Mesenchymal stem cell (in vitro differentiated cells and primary cell): ENCODE measurements around the gene AP4E1.
A peak's percentile ranks its signal among the peaks of the same experiment; 100 is the strongest.
"Not testable (repeated sequence)": the region's sequence is repeated elsewhere in the genome, so short reads cannot be mapped to it uniquely, and the experiment has no call there.

ENCODE experiments used
- DNase-seq: peaks from one replicate; pipeline ENCODE4 v3.0.0-alpha.2; 2013
- H2AFZ ChIP-seq: one replicate; pipeline ENCODE4 v1.6.1; 2013; ENCODE audit warnings: low read depth, mild to moderate bottlenecking, control low read depth, inconsistent platforms, low read length, moderate library complexity
- H2AK5ac ChIP-seq: 2 replicates; pipeline ENCODE4 v1.6.1; 2013; ENCODE audit warnings: low read length, moderate library complexity, mild to moderate bottlenecking, inconsistent platforms; ENCODE audit not compliant: severe bottlenecking
- H2BK120ac ChIP-seq: one replicate; pipeline ENCODE4 v1.6.1; 2013; ENCODE audit warnings: low read depth, mild to moderate bottlenecking, inconsistent platforms, low read length, moderate library complexity
- H2BK12ac ChIP-seq, 2 experiments: one replicate each; pipeline ENCODE4 v1.6.1; 2013; ENCODE audit warnings: inconsistent platforms in 2 of 2, low read length in 2 of 2, mild to moderate bottlenecking in 2 of 2, moderate library complexity in 2 of 2, control low read depth in 1 of 2
- H2BK15ac ChIP-seq: one replicate; pipeline ENCODE4 v1.6.1; 2013; ENCODE audit warnings: mild to moderate bottlenecking, low read depth, inconsistent platforms; ENCODE audit not compliant: poor library complexity, severe bottlenecking
- H2BK5ac ChIP-seq: 2 replicates; pipeline ENCODE4 v1.6.1; 2013; ENCODE audit warnings: low read depth, mild to moderate bottlenecking, low read length, control low read depth, inconsistent platforms; ENCODE audit not compliant: poor library complexity, severe bottlenecking
- H3K14ac ChIP-seq, 2 experiments: one replicate each; pipeline ENCODE4 v1.6.1; 2013; ENCODE audit warnings: inconsistent platforms in 2 of 2, low read length in 2 of 2, control low read depth in 1 of 2, mild to moderate bottlenecking in 1 of 2, moderate library complexity in 1 of 2
- H3K18ac ChIP-seq, 2 experiments: one replicate each; pipeline ENCODE4 v1.6.1; 2013; ENCODE audit warnings: inconsistent platforms in 2 of 2, low read length in 2 of 2, control low read depth in 1 of 2, low read depth in 1 of 2, mild to moderate bottlenecking in 1 of 2
- H3K23ac ChIP-seq, 2 experiments: one replicate each; pipeline ENCODE4 v1.6.1; 2013; ENCODE audit warnings: inconsistent platforms in 2 of 2, low read length in 2 of 2, mild to moderate bottlenecking in 2 of 2, moderate library complexity in 2 of 2, control low read depth in 1 of 2
- H3K27ac ChIP-seq: 2 replicates; pipeline ENCODE4 v1.5.1; 2013; ENCODE audit warnings: mild to moderate bottlenecking, moderate library complexity, low read length, control low read depth, inconsistent platforms; ENCODE audit not compliant: poor library complexity, severe bottlenecking
- H3K27me3 ChIP-seq, 2 experiments: 2 replicates each; pipeline versions ENCODE4 v1.6.1 to v1.7.0; 2013; ENCODE audit warnings: low read length in 2 of 2, mild to moderate bottlenecking in 2 of 2, moderate library complexity in 2 of 2, control low read depth in 1 of 2, inconsistent platforms in 1 of 2; ENCODE audit not compliant: control insufficient read depth in 1 of 2, insufficient read depth in 1 of 2
- H3K36me3 ChIP-seq, 2 experiments: 2 replicates each; pipeline versions ENCODE4 v1.6.1 to v1.7.0; 2013; ENCODE audit warnings: low read length in 2 of 2, control low read depth in 1 of 2, inconsistent platforms in 1 of 2, low read depth in 1 of 2, mild to moderate bottlenecking in 1 of 2; ENCODE audit not compliant: insufficient read depth in 2 of 2, control insufficient read depth in 1 of 2
- H3K4ac ChIP-seq, 2 experiments: one replicate each; pipeline ENCODE4 v1.6.1; 2013; ENCODE audit warnings: inconsistent platforms in 2 of 2, low read length in 2 of 2, mild to moderate bottlenecking in 2 of 2, moderate library complexity in 2 of 2, control low read depth in 1 of 2, low read depth in 1 of 2
- H3K4me1 ChIP-seq: 2 replicates; pipeline ENCODE4 v1.6.1; 2013; ENCODE audit warnings: low read depth, low read length, control low read depth; ENCODE audit not compliant: control insufficient read depth, insufficient read depth
- H3K4me2 ChIP-seq: 2 replicates; pipeline ENCODE4 v1.6.1; 2013; ENCODE audit warnings: low read length, mild to moderate bottlenecking, inconsistent platforms; ENCODE audit not compliant: poor library complexity, severe bottlenecking
- H3K4me3 ChIP-seq, 2 experiments: 2 replicates each; pipeline versions ENCODE4 v1.5.1 to v1.7.0; 2013; ENCODE audit warnings: low read length in 2 of 2, mild to moderate bottlenecking in 2 of 2, control low read depth in 1 of 2, low read depth in 1 of 2; ENCODE audit not compliant: insufficient read depth in 1 of 2
- H3K79me1 ChIP-seq: replicated peaks from 2 replicates; pipeline ENCODE4 v1.6.1; 2013; ENCODE audit warnings: mild to moderate bottlenecking, control low read depth, low read length, inconsistent platforms; ENCODE audit not compliant: poor library complexity, severe bottlenecking
- H3K9ac ChIP-seq: 2 replicates; pipeline ENCODE4 v1.7.0; 2013; ENCODE audit warnings: mild to moderate bottlenecking, low read length, moderate library complexity
- H3K9me3 ChIP-seq: 2 replicates; pipeline ENCODE4 v1.7.0; 2013; ENCODE audit warnings: mild to moderate bottlenecking, low read length; ENCODE audit not compliant: control insufficient read depth
- H4K8ac ChIP-seq: one replicate; pipeline ENCODE4 v1.6.1; 2013; ENCODE audit warnings: inconsistent platforms, mild to moderate bottlenecking, low read length, moderate library complexity
- H4K91ac ChIP-seq: one replicate; pipeline ENCODE4 v1.6.1; 2013; ENCODE audit warnings: mild to moderate bottlenecking, low read length, inconsistent platforms
- WGBS: methylation state at CpG from one replicate; pipeline ENCODE4 v1.1.7; 2013; ENCODE audit warnings: mixed read lengths; 5-methylcytosine and 5-hydroxymethylcytosine counted together

Gene AP4E1

DNA sequence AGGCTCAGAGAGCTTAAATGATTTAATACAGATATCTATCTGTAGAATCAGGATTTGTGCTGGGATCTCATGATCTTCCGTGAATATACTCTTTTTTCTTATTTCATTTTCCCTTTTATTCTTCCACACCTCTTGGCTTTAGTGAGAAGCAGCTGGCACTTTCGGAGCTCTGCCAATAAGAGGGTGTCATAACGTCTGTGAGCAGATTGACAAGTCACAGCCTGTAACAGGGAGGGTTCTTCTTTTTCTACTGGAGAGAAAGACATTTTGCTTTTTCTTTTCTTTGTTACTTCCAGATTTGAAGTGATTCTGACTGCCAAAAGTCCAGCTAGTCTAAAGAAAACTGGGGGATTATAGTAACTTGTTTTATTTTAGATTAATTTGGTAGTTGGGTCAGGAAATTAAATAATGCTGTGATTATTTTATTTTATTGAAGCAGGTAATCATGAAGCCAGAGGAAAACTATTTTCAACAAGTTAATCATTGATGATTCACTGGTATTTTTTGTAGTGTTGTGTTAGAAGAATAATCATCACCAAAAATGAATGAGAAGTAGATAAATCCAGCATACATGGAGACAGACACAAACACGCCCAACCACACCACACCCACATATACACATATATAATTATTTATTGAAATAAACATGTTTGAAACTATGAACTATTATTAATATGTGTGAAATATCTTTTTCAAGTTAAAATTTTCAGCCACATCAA, 116.4 kb downstream of the AP4E1 start:
- Histone ChIP-seq H3K4me3 (no peak overlapping the region), H3K27me3 (no peaks in the 10 kb centered on the region), H2AFZ (no peak overlapping the region), H3K4me1 (peaks cover 6% of the 10 kb centered on the region), H3K79me1 (peaks cover 4% of the 10 kb centered on the region), H3K9me3 (no peaks in the 10 kb centered on the region), H3K4ac (no peak overlapping the region), H3K27ac (no peak overlapping the region), H2BK15ac (no peak overlapping the region), H3K18ac (no peak overlapping the region), H2BK12ac (no peak overlapping the region), H3K9ac (peak overlapping the region; percentile 14), H2BK120ac (no peak overlapping the region), H2BK5ac (no peak overlapping the region), H4K91ac (no peak overlapping the region), H3K4me2 (no peak overlapping the region), H3K14ac (no peak overlapping the region), H4K8ac (no peak overlapping the region), H2AK5ac (no peak overlapping the region), H3K23ac (no peak overlapping the region), H3K36me3 (peaks cover 0 to 6% of the 10 kb centered on the region in 2 experiments)
- 97% methylated on average over 3 of the region's 4 CpGs for WGBS
- DNase-seq = no peak

DNA sequence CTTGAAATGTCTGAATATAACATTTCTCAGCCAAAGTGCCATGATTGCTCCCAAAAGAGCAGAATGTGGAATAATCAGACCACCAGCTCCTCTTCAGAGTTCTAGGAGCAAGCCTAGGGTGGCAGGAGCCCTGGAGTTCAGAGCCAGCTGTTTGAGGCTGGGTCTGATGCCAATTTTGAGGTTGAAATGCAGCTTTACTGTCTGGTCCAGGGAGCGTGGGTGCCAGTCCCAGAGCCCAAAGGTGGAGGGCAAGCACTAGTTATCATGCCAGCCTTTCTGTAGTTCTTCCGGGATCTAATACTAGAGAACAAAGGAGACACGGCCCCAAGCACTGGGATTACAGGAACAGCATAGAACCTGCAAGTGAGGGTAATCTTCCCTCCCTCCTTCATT, 117.0 kb downstream of the AP4E1 start:
- H3K14ac ChIP-seq = no peak overlapping the region
- no peak overlapping the region for H4K8ac ChIP-seq
- no peaks in the 10 kb centered on the region for H3K27me3 ChIP-seq
- no peak overlapping the region for H3K4me3 ChIP-seq
- no peak overlapping the region for H3K4me2 ChIP-seq
- no peak overlapping the region for H3K18ac ChIP-seq
- no peak overlapping the region for H2BK15ac ChIP-seq
- H3K79me1 ChIP-seq = peaks cover 4% of the 10 kb centered on the region
- WGBS = 93% methylated on average over 3 of the region's 3 CpGs
- no peak overlapping the region for H3K9ac ChIP-seq
- no peak overlapping the region for H2BK5ac ChIP-seq
- no peak overlapping the region for H4K91ac ChIP-seq
- H3K36me3 ChIP-seq = peaks cover 0 to 6% of the 10 kb centered on the region in 2 experiments
- no peak overlapping the region for H3K27ac ChIP-seq
- no peaks in the 10 kb centered on the region for H3K9me3 ChIP-seq
- no peak overlapping the region for H2BK120ac ChIP-seq
- H2AFZ ChIP-seq = no peak overlapping the region
- no peak for DNase-seq
- no peak overlapping the region for H3K4ac ChIP-seq
- H2AK5ac ChIP-seq = no peak overlapping the region
- peaks cover 10% of the 10 kb centered on the region for H3K4me1 ChIP-seq
- H3K23ac ChIP-seq = no peak overlapping the region
- no peak overlapping the region for H2BK12ac ChIP-seq

DNA sequence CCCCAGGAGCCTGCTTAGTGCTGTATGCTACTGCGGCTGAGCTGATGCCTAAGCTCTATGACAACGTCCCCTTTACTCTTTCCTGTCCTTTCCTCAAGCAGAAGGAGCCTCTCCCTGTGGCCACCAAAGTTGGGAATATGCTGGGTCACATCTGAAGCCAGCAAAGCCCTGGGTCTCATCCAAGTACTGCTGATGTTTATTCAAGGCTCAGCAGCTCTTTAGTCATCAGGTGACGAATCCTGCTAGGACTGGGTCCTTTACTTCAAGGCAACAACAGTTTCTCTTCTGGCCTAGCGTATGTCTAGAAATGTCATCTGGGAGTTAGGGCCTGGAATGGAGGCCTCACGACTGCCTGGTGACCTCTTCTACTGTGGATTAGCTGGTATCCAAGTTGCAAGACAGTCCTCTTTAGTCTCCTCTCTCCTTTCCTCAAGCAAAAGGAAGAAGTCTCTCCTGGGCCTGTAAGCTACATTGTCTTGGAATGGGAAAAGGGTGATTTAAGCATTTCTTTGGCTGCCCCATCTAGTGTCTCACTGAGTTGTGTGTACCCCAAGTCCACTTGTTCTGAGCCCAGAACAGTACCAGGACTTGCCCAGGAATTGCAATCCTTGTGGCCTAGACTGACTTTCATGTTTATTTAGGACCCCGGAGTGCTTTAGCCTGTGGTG, 122.3 kb downstream of the AP4E1 start:
- Histone ChIP-seq H3K36me3 (no peaks in the 10 kb centered on the region), H3K23ac (no peak overlapping the region), H3K4me1 (peaks cover 6% of the 10 kb centered on the region), H3K27me3 (no peaks in the 10 kb centered on the region), H2BK120ac (no peak overlapping the region), H3K27ac (no peak overlapping the region), H3K4me2 (no peak overlapping the region), H3K18ac (peak overlapping the region in 1 of 2 experiments; percentile 11), H4K8ac (no peak overlapping the region), H3K4ac (no peak overlapping the region), H2AFZ (peak overlapping the region; percentile 4), H3K4me3 (no peak overlapping the region), H3K9ac (peak overlapping the region; percentile 59), H2BK5ac (no peak overlapping the region), H2AK5ac (no peak overlapping the region), H2BK12ac (no peak overlapping the region), H3K14ac (peak overlapping the region in 1 of 2 experiments; percentile 20), H3K9me3 (no peaks in the 10 kb centered on the region), H4K91ac (no peak overlapping the region), H2BK15ac (no peak overlapping the region), H3K79me1 (no peaks in the 10 kb centered on the region)
- 78% methylated on average over 6 of the region's 6 CpGs for WGBS
- DNase-seq = peak; percentile 77

- H3K79me1 ChIP-seq, H3K36me3 ChIP-seq, H2AK5ac ChIP-seq, H3K23ac ChIP-seq, H4K91ac ChIP-seq, H3K4me2 ChIP-seq, H3K4ac ChIP-seq, H3K27me3 ChIP-seq, H2AFZ ChIP-seq, DNase-seq, H3K18ac ChIP-seq, H3K9me3 ChIP-seq, H2BK15ac ChIP-seq, H3K4me3 ChIP-seq, H4K8ac ChIP-seq, H3K27ac ChIP-seq, H3K4me1 ChIP-seq, H2BK120ac ChIP-seq, H2BK5ac ChIP-seq, H2BK12ac ChIP-seq, H3K14ac ChIP-seq, H3K9ac ChIP-seq: not testable (repeated sequence)
- WGBS = 97% methylated on average over 12 of the region's 13 CpGs
These were observed 129.0 kb downstream of the AP4E1 start for GRCh38 chr15:51037474-51037873.
